Testis (tissue), 3 donors: ENCODE results near the gene DNAL1. TPM values are rescaled to one million over a fixed set of nuclear protein-coding genes. Genes with fewer than 3 reads are reported as not detected.

Experiments used
- DNase-seq: peaks from one replicate; pipeline ENCODE4 v3.0.0-alpha.2; 2019
- H3K27ac ChIP-seq, 2 donors: fragments of 200-600 bp; sonication (generic); one replicate each; pipeline ENCODE4 v1.5.1; 2019
- H3K27me3 ChIP-seq: fragments of 200-600 bp; sonication (generic); one replicate; pipeline ENCODE4 v1.5.1; 2019
- H3K36me3 ChIP-seq: fragments of 200-600 bp; sonication (generic); one replicate; pipeline ENCODE4 v1.5.1; 2017; ENCODE audit warnings: low read depth; ENCODE audit errors: missing control alignments
- H3K4me1 ChIP-seq: fragments of 200-600 bp; sonication (generic); one replicate; pipeline ENCODE4 v1.5.1; 2019
- H3K4me3 ChIP-seq, 2 donors: fragments of 200-600 bp; sonication (generic); one replicate each; pipeline ENCODE4 v1.5.1; 2017 to 2019
- H3K9me3 ChIP-seq: fragments of 200-600 bp; sonication (generic); one replicate; pipeline ENCODE4 v1.5.1; 2017
- CTCF ChIP-seq, 3 experiments: fragments of 450-650 bp in 2 of 3; fragments of 200-600 bp in 1 of 3; sonication (generic) in 1 of 3; IDR thresholded peaks; one replicate each; pipeline ENCODE4 v1.5.1; 2016 to 2019; ENCODE audit warnings: antibody characterized with exemption in 3 of 3, mild to moderate bottlenecking in 2 of 3, moderate library complexity in 1 of 3
- POLR2A ChIP-seq: fragments of 450-650 bp; IDR thresholded peaks from one replicate; pipeline ENCODE4 v1.6.1; 2017; ENCODE audit warnings: antibody characterized with exemption, mild to moderate bottlenecking, moderate library complexity
- WGBS, 2 donors: methylation state at CpG; one replicate each; pipeline ENCODE4 v1.1.5; 2018; 5-methylcytosine and 5-hydroxymethylcytosine counted together
- intact Hi-C: fragments of 100-400 bp; cut with DNase I; formaldehyde crosslinking; loops from one replicate; pipeline ENCODE4 v1.15.1; 2023; ENCODE audit warnings: low total_unique reads
- polyA plus RNA-seq: library from polyadenylated mRNA; stranded (reverse); fragments of 350-450 nt; fragmentation: Illumina TruSeq; extraction: RNeasy Lipid Tissue Mini Kit (QIAGEN cat#74804); gene quantifications from one replicate; pipeline ENCODE4 v1.2.3, GENCODE V29; 2014; ENCODE audit warnings: low read depth, low replicate concordance; ENCODE audit not compliant: insufficient read depth
- total RNA-seq, 2 donors: library from RNA; depleted of rRNA; stranded (reverse); fragments of >200 nt; gene quantifications; one replicate each; pipeline ENCODE4 v1.2.3, GENCODE V29; 2016

DNAL1 gene
- total and polyA plus RNA-seq, 3 donors from 2014 or later = 14.6 to 136 (median 19.0) TPM

- intact Hi-C loops = no loop called here
- Histone ChIP-seq H3K9me3 (no peaks in the 10 kb centered on the region), H3K4me3 (no peak overlapping the region), H3K36me3 (no peaks in the 10 kb centered on the region), H3K27me3 (no peaks in the 10 kb centered on the region), H3K27ac (no peak overlapping the region), H3K4me1 (peaks cover 36% of the 10 kb centered on the region)
- DNase-seq = no peak
- TF ChIP-seq CTCF (IDR thresholded peaks at IDR 0.05) = no peak
- TF ChIP-seq POLR2A = no peak
Observed at GRCh38 chr14:73720636-73721035, 75.8 kb downstream of the DNAL1 start.

GRCh38 chr14:73721101-73721821 is 76.5 kb downstream of the DNAL1 start:
- peaks cover 40% of the 10 kb centered on the region for H3K4me1 ChIP-seq
- H3K27ac ChIP-seq = peak overlapping the region in 1 of 2 donors; percentile 23
- TF ChIP-seq POLR2A (no peak), CTCF (IDR thresholded peaks at IDR 0.05) (no peak)
- H3K9me3 ChIP-seq = no peaks in the 10 kb centered on the region
- intact Hi-C loops = no loop called here
- H3K36me3 ChIP-seq = no peaks in the 10 kb centered on the region
- DNase-seq = no peak
- WGBS, 2 donors = 85 to 87% methylated on average over 8 to 12 of the region's 12 CpGs
- no peaks in the 10 kb centered on the region for H3K27me3 ChIP-seq
- H3K4me3 ChIP-seq = no peak overlapping the region

GRCh38 chr14:73722581-73722980 is 77.8 kb downstream of the DNAL1 start:
- no peak for DNase-seq
- Histone ChIP-seq H3K4me3 (no peak overlapping the region), H3K4me1 (peaks cover 43% of the 10 kb centered on the region), H3K36me3 (no peaks in the 10 kb centered on the region), H3K27me3 (no peaks in the 10 kb centered on the region), H3K27ac (no peak overlapping the region), H3K9me3 (no peaks in the 10 kb centered on the region)
- intact Hi-C loops = no loop called here
- WGBS, 2 donors = 84 to 93% methylated on average over 10 of the region's 10 CpGs
- no peak for TF ChIP-seq POLR2A
- no peak for TF ChIP-seq CTCF (IDR thresholded peaks at IDR 0.05)

GRCh38 chr14:73723406-73723796 is 78.6 kb downstream of the DNAL1 start:
- no peaks in the 10 kb centered on the region for H3K36me3 ChIP-seq
- H3K27ac ChIP-seq = peak overlapping the region; percentile 22 to 73
- H3K4me1 ChIP-seq = peaks cover 41% of the 10 kb centered on the region
- H3K9me3 ChIP-seq = no peaks in the 10 kb centered on the region
- H3K27me3 ChIP-seq = no peaks in the 10 kb centered on the region
- no peak overlapping the region for H3K4me3 ChIP-seq
- no peak for TF ChIP-seq POLR2A
- no peak for TF ChIP-seq CTCF (IDR thresholded peaks at IDR 0.05)
- no peak for DNase-seq
- intact Hi-C loops = no loop called here
- 59 to 70% methylated on average over 7 of the region's 7 CpGs for WGBS, 2 donors
